HEK293 (cell line): ENCODE results near the gene OPA1.

Experiments used
- CTCF ChIA-PET: fragments of 350-600 bp; formaldehyde crosslinking; extraction: SDS; loops from one replicate; lab custom pipeline; 2021; ENCODE audit warnings: antibody characterized with exemption; lab: Yijun Ruan, JAX
- POLR2A ChIA-PET: fragments of 300-600 bp; formaldehyde crosslinking; extraction: SDS; loops from one replicate; lab custom pipeline; 2020; ENCODE audit warnings: antibody characterized with exemption, inconsistent platforms; lab: Yijun Ruan, JAX
- H3K27ac ChIP-seq: fragments of 200-500 bp; sonication (Bioruptor generic); 2 replicates; pipeline ENCODE4 v1.5.1; 2014; ENCODE audit warnings: low read depth, low read length, control low read depth, inconsistent platforms; ENCODE audit errors: extremely low read depth
- H3K36me3 ChIP-seq, 2 experiments: fragments of 200-500 bp in 1 of 2; sonication (Bioruptor generic) in 1 of 2; 1 replicate in 1 of 2; 2 replicates in 1 of 2; pipeline ENCODE4 v1.5.1; 2014 to 2017; ENCODE audit warnings: inconsistent platforms in 2 of 2, low read length in 2 of 2; ENCODE audit not compliant: control insufficient read depth in 2 of 2, insufficient read depth in 1 of 2
- H3K4me1 ChIP-seq: fragments of 200-500 bp; sonication (Bioruptor generic); 2 replicates; pipeline ENCODE4 v1.5.1; 2014; ENCODE audit warnings: mild to moderate bottlenecking, low read length, inconsistent platforms; ENCODE audit not compliant: control insufficient read depth, insufficient read depth
- H3K4me3 ChIP-seq: 2 replicates; pipeline ENCODE4 v1.5.1; 2011; ENCODE audit warnings: low read depth, mild to moderate bottlenecking, control low read depth, low read length, moderate library complexity
- H3K9me3 ChIP-seq: fragments of 200-500 bp; sonication (Bioruptor generic); 2 replicates; pipeline ENCODE4 v1.5.1; 2014; ENCODE audit warnings: low read depth, low read length, inconsistent platforms; ENCODE audit not compliant: control insufficient read depth, insufficient read depth
- HOXA7 ChIP-seq: sonication (generic); formaldehyde crosslinking; IDR thresholded peaks from 2 replicates; pipeline ENCODE4 v1.8.1; 2022; ENCODE audit warnings: missing genetic modification reagents, borderline replicate concordance
- KLF7 ChIP-seq: fragments of 450-650 bp; formaldehyde crosslinking; IDR thresholded peaks from 2 replicates; pipeline ENCODE4 v1.5.1; 2016; ENCODE audit warnings: missing biosample characterization, missing genetic modification characterization, borderline replicate concordance
- MEIS1 ChIP-seq: sonication (generic); formaldehyde crosslinking; IDR thresholded peaks from 2 replicates; pipeline ENCODE4 v1.8.1; 2022; ENCODE audit warnings: missing genetic modification reagents, mild to moderate bottlenecking, borderline replicate concordance
- REPIN1 ChIP-seq: fragments of 450-650 bp; formaldehyde crosslinking; IDR thresholded peaks from 2 replicates; pipeline ENCODE4 v1.5.1; 2017; ENCODE audit warnings: missing biosample characterization, missing genetic modification characterization, low read depth
- YY2 ChIP-seq: fragments of 450-650 bp; formaldehyde crosslinking; IDR thresholded peaks from 2 replicates; pipeline ENCODE4 v1.5.1; 2016; ENCODE audit warnings: missing biosample characterization, missing genetic modification characterization
- ZNF175 ChIP-seq: fragments of 450-650 bp; formaldehyde crosslinking; IDR thresholded peaks from 2 replicates; pipeline ENCODE4 v1.5.1; 2016; ENCODE audit warnings: missing biosample characterization, missing genetic modification characterization
- ZNF211 ChIP-seq: fragments of 450-650 bp; formaldehyde crosslinking; IDR thresholded peaks from 2 replicates; pipeline ENCODE4 v1.5.1; 2016; ENCODE audit warnings: low read depth, missing biosample characterization, missing genetic modification characterization
- ZNF221 ChIP-seq: fragments of 450-650 bp; formaldehyde crosslinking; IDR thresholded peaks from 2 replicates; pipeline ENCODE4 v1.5.1; 2017; ENCODE audit warnings: missing biosample characterization, missing genetic modification characterization, borderline replicate concordance
- ZNF426 ChIP-seq: fragments of 450-650 bp; formaldehyde crosslinking; IDR thresholded peaks from 2 replicates; pipeline ENCODE4 v1.5.1; 2017; ENCODE audit warnings: missing biosample characterization, missing genetic modification characterization, mild to moderate bottlenecking, inconsistent platforms, moderate library complexity
- ZNF510 ChIP-seq: fragments of 450-650 bp; formaldehyde crosslinking; IDR thresholded peaks from 2 replicates; pipeline ENCODE4 v1.5.1; 2018; ENCODE audit warnings: mild to moderate bottlenecking, missing genetic modification characterization, missing biosample characterization; ENCODE audit not compliant: insufficient replicate concordance
- ZNF530 ChIP-seq: fragments of 450-650 bp; formaldehyde crosslinking; IDR thresholded peaks from 2 replicates; pipeline ENCODE4 v1.5.1; 2016; ENCODE audit warnings: low read depth, missing biosample characterization, missing genetic modification characterization
- ZNF548 ChIP-seq: fragments of 450-650 bp; formaldehyde crosslinking; IDR thresholded peaks from 2 replicates; pipeline ENCODE4 v1.5.1; 2016; ENCODE audit warnings: missing biosample characterization, missing genetic modification characterization
- ZNF621 ChIP-seq: fragments of 450-650 bp; formaldehyde crosslinking; IDR thresholded peaks from 2 replicates; pipeline ENCODE4 v1.5.1; 2017; ENCODE audit warnings: missing biosample characterization, missing genetic modification characterization
- ZNF670 ChIP-seq: fragments of 450-650 bp; formaldehyde crosslinking; IDR thresholded peaks from 2 replicates; pipeline ENCODE4 v1.5.1; 2016; ENCODE audit warnings: missing biosample characterization, missing genetic modification characterization, low read depth
- ZSCAN16 ChIP-seq: fragments of 450-650 bp; formaldehyde crosslinking; IDR thresholded peaks from 2 replicates; pipeline ENCODE4 v1.5.1; 2016; ENCODE audit warnings: missing biosample characterization, missing genetic modification characterization
- TF ChIP-seq, protein P1 (sequence below): fragments of 450-650 bp; formaldehyde crosslinking; IDR thresholded peaks from 2 replicates; pipeline ENCODE4 v1.5.1; 2016; ENCODE audit warnings: missing biosample characterization, missing genetic modification characterization
- TF ChIP-seq, protein P2 (sequence below): fragments of 450-650 bp; formaldehyde crosslinking; IDR thresholded peaks from 2 replicates; pipeline ENCODE4 v1.5.1; 2016; ENCODE audit warnings: missing biosample characterization, missing genetic modification characterization
- TF ChIP-seq, protein P3 (sequence below): fragments of 450-650 bp; formaldehyde crosslinking; IDR thresholded peaks from 2 replicates; pipeline ENCODE4 v1.5.0; 2017; ENCODE audit warnings: missing biosample characterization, missing genetic modification characterization, borderline replicate concordance
- TF ChIP-seq, protein P4 (sequence below): fragments of 450-650 bp; formaldehyde crosslinking; IDR thresholded peaks from 2 replicates; pipeline ENCODE4 v1.5.1; 2016; ENCODE audit warnings: missing biosample characterization, missing genetic modification characterization
- TF ChIP-seq, protein P5 (sequence below): fragments of 450-650 bp; formaldehyde crosslinking; IDR thresholded peaks from 2 replicates; pipeline ENCODE4 v1.5.1; 2016; ENCODE audit warnings: missing biosample characterization, missing genetic modification characterization
- TF ChIP-seq, protein P6 (sequence below): fragments of 450-650 bp; formaldehyde crosslinking; IDR thresholded peaks from 2 replicates; pipeline ENCODE4 v1.5.1; 2016; ENCODE audit warnings: missing biosample characterization, missing genetic modification characterization
- TF ChIP-seq, protein P7 (sequence below): fragments of 450-650 bp; formaldehyde crosslinking; IDR thresholded peaks from 2 replicates; pipeline ENCODE4 v1.5.1; 2016; ENCODE audit warnings: missing biosample characterization, missing genetic modification characterization, borderline replicate concordance

OPA1 gene

DNA sequence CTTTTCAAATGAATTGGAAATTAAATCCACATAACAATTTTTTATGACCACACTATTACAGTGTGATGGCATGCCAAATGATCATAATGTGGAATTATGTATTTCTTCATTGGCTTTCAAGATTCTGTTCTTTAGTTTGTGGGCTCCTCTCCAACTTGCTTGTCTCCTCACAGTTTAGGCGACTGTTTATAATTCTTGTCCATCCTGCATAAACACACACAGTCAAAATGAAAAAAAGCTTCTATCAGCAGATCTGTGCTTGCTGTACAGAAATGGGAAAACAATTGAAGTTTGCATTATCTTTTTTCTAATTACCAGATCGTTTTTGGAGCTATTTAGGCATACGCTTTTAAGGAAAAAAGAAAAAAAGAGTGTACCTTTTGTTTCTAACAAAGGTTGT, 37.0 kb downstream of the OPA1 start:
- TF ChIP-seq, protein P1, sequence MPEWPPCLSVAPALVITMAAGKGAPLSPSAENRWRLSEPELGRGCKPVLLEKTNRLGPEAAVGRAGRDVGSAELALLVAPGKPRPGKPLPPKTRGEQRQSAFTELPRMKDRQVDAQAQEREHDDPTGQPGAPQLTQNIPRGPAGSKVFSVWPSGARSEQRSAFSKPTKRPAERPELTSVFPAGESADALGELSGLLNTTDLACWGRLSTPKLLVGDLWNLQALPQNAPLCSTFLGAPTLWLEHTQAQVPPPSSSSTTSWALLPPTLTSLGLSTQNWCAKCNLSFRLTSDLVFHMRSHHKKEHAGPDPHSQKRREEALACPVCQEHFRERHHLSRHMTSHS (tag by site-specific recombination): no peak
- no peak for TF ChIP-seq ZNF510 (tag by site-specific recombination)
- no peak for TF ChIP-seq ZSCAN16
- no peak for TF ChIP-seq MEIS1 (CRISPR knock-in tag)
- TF ChIP-seq ZNF530: no peak
- no peak for TF ChIP-seq ZNF211
- no peak overlapping the region for H3K4me3 ChIP-seq
- CTCF ChIA-PET: interaction anchor here (0.6 to 0.7 kb wide), 2 partner anchors 164 to 284 kb away, joined by 3 read pairs; no protein-coding TSS in a partner anchor
- POLR2A ChIA-PET: no interaction called here
- H3K4me1 ChIP-seq: no peaks in the 10 kb centered on the region
- no peak overlapping the region for H3K27ac ChIP-seq
- peaks cover 0 to 38% of the 10 kb centered on the region in 2 experiments; a peak in 2 of 3 replicates for H3K36me3 ChIP-seq
- H3K9me3 ChIP-seq: no peaks in the 10 kb centered on the region

DNA sequence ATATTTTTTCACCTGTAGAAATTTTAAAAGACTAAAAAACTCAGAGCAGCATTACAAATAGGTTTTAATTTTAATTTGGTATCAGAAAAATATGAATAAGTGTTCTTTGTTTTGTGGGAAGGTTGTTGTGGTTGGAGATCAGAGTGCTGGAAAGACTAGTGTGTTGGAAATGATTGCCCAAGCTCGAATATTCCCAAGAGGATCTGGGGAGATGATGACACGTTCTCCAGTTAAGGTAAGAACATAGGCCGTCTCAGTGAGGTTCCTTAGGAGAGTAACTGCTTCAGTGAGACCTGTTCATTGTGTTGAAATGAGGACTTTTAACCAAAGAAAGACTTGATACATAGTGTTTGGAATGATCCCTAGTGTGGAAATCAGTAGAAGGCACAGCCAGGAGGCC, 44.8 kb downstream of the OPA1 start:
- H3K4me1 ChIP-seq: no peaks in the 10 kb centered on the region
- POLR2A ChIA-PET: no interaction called here
- CTCF ChIA-PET: no interaction called here
- peaks cover 5 to 67% of the 10 kb centered on the region in 2 experiments; a peak in 2 of 3 replicates for H3K36me3 ChIP-seq
- no peaks in the 10 kb centered on the region for H3K9me3 ChIP-seq
- no peak overlapping the region for H3K27ac ChIP-seq
- H3K4me3 ChIP-seq: no peak overlapping the region
- TF ChIP-seq ZNF221 (no peak), ZNF548 (tag by site-specific recombination) (no peak), REPIN1 (no peak), ZNF175 (tag by site-specific recombination) (no peak), ZNF670 (tag by site-specific recombination) (no peak), YY2 (tag by site-specific recombination) (no peak), HOXA7 (no peak), ZNF621 (no peak), ZNF426 (tag by site-specific recombination) (no peak), KLF7 (no peak)
- TF ChIP-seq, protein P2, sequence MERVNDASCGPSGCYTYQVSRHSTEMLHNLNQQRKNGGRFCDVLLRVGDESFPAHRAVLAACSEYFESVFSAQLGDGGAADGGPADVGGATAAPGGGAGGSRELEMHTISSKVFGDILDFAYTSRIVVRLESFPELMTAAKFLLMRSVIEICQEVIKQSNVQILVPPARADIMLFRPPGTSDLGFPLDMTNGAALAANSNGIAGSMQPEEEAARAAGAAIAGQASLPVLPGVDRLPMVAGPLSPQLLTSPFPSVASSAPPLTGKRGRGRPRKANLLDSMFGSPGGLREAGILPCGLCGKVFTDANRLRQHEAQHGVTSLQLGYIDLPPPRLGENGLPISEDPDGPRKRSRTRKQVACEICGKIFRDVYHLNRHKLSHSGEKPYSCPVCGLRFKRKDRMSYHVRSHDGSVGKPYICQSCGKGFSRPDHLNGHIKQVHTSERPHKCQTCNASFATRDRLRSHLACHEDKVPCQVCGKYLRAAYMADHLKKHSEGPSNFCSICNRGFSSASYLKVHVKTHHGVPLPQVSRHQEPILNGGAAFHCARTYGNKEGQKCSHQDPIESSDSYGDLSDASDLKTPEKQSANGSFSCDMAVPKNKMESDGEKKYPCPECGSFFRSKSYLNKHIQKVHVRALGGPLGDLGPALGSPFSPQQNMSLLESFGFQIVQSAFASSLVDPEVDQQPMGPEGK (tag by site-specific recombination): no peak
- TF ChIP-seq, protein P3, sequence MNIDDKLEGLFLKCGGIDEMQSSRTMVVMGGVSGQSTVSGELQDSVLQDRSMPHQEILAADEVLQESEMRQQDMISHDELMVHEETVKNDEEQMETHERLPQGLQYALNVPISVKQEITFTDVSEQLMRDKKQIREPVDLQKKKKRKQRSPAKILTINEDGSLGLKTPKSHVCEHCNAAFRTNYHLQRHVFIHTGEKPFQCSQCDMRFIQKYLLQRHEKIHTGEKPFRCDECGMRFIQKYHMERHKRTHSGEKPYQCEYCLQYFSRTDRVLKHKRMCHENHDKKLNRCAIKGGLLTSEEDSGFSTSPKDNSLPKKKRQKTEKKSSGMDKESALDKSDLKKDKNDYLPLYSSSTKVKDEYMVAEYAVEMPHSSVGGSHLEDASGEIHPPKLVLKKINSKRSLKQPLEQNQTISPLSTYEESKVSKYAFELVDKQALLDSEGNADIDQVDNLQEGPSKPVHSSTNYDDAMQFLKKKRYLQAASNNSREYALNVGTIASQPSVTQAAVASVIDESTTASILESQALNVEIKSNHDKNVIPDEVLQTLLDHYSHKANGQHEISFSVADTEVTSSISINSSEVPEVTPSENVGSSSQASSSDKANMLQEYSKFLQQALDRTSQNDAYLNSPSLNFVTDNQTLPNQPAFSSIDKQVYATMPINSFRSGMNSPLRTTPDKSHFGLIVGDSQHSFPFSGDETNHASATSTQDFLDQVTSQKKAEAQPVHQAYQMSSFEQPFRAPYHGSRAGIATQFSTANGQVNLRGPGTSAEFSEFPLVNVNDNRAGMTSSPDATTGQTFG: no peak
- TF ChIP-seq, protein P4, sequence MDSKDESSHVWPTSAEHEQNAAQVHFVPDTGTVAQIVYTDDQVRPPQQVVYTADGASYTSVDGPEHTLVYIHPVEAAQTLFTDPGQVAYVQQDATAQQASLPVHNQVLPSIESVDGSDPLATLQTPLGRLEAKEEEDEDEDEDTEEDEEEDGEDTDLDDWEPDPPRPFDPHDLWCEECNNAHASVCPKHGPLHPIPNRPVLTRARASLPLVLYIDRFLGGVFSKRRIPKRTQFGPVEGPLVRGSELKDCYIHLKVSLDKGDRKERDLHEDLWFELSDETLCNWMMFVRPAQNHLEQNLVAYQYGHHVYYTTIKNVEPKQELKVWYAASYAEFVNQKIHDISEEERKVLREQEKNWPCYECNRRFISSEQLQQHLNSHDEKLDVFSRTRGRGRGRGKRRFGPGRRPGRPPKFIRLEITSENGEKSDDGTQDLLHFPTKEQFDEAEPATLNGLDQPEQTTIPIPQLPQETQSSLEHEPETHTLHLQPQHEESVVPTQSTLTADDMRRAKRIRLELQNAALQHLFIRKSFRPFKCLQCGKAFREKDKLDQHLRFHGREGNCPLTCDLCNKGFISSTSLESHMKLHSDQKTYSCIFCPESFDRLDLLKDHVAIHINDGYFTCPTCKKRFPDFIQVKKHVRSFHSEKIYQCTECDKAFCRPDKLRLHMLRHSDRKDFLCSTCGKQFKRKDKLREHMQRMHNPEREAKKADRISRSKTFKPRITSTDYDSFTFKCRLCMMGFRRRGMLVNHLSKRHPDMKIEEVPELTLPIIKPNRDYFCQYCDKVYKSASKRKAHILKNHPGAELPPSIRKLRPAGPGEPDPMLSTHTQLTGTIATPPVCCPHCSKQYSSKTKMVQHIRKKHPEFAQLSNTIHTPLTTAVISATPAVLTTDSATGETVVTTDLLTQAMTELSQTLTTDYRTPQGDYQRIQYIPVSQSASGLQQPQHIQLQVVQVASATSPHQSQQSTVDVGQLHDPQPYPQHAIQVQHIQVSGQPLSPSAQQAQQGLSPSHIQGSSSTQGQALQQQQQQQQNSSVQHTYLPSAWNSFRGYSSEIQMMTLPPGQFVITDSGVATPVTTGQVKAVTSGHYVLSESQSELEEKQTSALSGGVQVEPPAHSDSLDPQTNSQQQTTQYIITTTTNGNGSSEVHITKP (tag by site-specific recombination): no peak
- TF ChIP-seq, protein P5, sequence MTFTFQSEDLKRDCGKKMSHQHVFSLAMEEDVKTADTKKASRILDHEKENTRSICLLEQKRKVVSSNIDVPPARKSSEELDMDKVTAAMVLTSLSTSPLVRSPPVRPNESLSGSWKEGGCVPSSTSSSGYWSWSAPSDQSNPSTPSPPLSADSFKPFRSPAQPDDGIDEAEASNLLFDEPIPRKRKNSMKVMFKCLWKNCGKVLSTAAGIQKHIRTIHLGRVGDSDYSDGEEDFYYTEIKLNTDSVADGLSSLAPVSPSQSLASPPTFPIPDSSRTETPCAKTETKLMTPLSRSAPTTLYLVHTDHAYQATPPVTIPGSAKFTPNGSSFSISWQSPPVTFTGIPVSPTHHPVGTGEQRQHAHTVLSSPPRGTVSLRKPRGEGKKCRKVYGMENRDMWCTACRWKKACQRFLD (tag by site-specific recombination): no peak
- TF ChIP-seq, protein P6, sequence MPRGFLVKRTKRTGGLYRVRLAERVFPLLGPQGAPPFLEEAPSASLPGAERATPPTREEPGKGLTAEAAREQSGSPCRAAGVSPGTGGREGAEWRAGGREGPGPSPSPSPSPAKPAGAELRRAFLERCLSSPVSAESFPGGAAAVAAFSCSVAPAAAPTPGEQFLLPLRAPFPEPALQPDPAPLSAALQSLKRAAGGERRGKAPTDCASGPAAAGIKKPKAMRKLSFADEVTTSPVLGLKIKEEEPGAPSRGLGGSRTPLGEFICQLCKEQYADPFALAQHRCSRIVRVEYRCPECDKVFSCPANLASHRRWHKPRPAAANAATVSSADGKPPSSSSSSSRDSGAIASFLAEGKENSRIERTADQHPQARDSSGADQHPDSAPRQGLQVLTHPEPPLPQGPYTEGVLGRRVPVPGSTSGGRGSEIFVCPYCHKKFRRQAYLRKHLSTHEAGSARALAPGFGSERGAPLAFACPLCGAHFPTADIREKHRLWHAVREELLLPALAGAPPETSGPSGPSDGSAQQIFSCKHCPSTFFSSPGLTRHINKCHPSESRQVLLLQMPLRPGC (tag by site-specific recombination): no peak
- TF ChIP-seq, protein P7, sequence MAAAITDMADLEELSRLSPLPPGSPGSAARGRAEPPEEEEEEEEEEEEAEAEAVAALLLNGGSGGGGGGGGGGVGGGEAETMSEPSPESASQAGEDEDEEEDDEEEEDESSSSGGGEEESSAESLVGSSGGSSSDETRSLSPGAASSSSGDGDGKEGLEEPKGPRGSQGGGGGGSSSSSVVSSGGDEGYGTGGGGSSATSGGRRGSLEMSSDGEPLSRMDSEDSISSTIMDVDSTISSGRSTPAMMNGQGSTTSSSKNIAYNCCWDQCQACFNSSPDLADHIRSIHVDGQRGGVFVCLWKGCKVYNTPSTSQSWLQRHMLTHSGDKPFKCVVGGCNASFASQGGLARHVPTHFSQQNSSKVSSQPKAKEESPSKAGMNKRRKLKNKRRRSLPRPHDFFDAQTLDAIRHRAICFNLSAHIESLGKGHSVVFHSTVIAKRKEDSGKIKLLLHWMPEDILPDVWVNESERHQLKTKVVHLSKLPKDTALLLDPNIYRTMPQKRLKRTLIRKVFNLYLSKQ (tag by site-specific recombination): no peak
